ENCODE results near the gene ACSBG1.

DNA sequence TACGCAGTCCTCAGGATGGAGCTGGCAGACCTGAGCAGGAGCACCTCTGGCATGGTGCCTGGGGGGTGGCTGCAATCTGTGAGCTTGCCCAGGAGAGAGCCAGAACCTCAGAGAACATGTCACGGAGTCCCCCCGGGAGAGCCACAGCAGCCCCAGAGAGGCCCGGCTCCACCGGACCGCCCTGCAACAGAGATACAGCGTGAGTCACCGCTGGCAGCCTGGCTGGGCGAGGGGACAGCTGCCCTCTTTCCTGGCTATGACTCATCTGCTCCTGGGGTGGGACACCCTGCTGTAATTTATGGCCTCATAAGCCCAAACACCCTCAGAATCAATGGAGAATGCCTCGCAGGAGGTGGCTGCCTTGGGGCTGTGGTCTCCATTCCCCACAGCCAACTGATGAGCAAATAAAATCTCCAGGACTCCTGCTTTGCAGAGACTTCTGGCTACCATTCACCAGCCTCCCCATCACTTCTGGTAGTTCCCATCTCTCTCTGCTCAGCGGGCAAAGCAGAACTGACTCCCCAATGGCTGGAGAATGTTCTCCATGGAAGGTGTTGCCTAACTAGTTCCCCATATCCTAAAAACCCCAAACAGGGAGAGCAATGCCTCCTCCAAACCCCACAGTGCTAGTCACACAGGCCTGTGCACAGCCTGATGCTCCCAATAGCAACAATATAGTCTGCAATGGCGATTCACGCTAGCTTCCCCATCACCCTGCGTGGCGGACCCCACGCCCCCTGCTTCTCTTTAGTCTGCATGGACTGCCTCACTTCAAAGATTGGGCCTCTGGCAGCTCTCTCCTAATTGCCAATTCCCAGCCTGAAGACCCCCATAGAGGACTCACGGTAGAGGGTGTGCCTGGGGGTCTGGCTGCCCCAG lies 21.6 kb downstream of the ACSBG1 start:
- no peak for TF ChIP-seq ARNT (IDR thresholded peaks at IDR 0.05)
- TF ChIP-seq LEF1 (IDR thresholded peaks at IDR 0.05; ENCODE audit: borderline replicate concordance), result no peak
- no peak for TF ChIP-seq NFRKB (IDR thresholded peaks at IDR 0.05)
- no peak for TF ChIP-seq FOXM1 (IDR thresholded peaks at IDR 0.05; ENCODE audit: borderline replicate concordance)
- no peak for TF ChIP-seq HDGF (IDR thresholded peaks at IDR 0.05; ENCODE audit: borderline replicate concordance)
- no peak for TF ChIP-seq FOXK2 (IDR thresholded peaks at IDR 0.05)
- no peak for TF ChIP-seq ELF4 (IDR thresholded peaks at IDR 0.05)

All from HEK293T (cell line).